ENCODE results near the gene C3orf33.

C3orf33 gene

GRCh38 chr3:155785662-155786295, 20.3 kb downstream of the C3orf33 start:
- DNase-seq = no peak

GRCh38 chr3:155782390-155782953, 23.6 kb downstream of the C3orf33 start:
- no peak for DNase-seq

GRCh38 chr3:155780291-155780690, 25.8 kb downstream of the C3orf33 start:
- DNase-seq = no peak

- no peak for DNase-seq
These were observed 27.6 kb downstream of the C3orf33 start for GRCh38 chr3:155778462-155778861.

- DNase-seq = peak; percentile 25
These were observed 33.3 kb downstream of the C3orf33 start for GRCh38 chr3:155772801-155773200.

- DNase-seq = no peak
These were observed 35.0 kb downstream of the C3orf33 start for GRCh38 chr3:155771126-155771525.

GRCh38 chr3:155766206-155766605, 39.9 kb downstream of the C3orf33 start:
- DNase-seq = peak; percentile 72

- no peak for DNase-seq
These were observed 42.1 kb downstream of the C3orf33 start for GRCh38 chr3:155763870-155764463.

GRCh38 chr3:155760653-155761052, 45.4 kb downstream of the C3orf33 start:
- no peak for DNase-seq

GRCh38 chr3:155757577-155757976, 48.5 kb downstream of the C3orf33 start:
- no peak for DNase-seq

- peak; percentile 61 for DNase-seq
These were observed 52.9 kb downstream of the C3orf33 start for GRCh38 chr3:155753038-155753639.

GRCh38 chr3:155748611-155749365, 57.3 kb downstream of the C3orf33 start:
- DNase-seq = no peak

GRCh38 chr3:155747946-155748290, 58.2 kb downstream of the C3orf33 start:
- no peak for DNase-seq

GRCh38 chr3:155747286-155747945, 58.7 kb downstream of the C3orf33 start:
- DNase-seq = no peak

- no peak for DNase-seq
These were observed 59.4 kb downstream of the C3orf33 start for GRCh38 chr3:155746703-155747102.

GRCh38 chr3:155745795-155746550, 60.1 kb downstream of the C3orf33 start:
- no peak for DNase-seq

GRCh38 chr3:155744626-155745324, 61.3 kb downstream of the C3orf33 start, which contains the start of gene PLCH1:
Gene PLCH1, minus strand, starts transcription at chr3:155745071. Its CDS starts 40,847 bp downstream, at chr3:155704224.
- DNase-seq = peak; percentile 31

- peak; percentile 63 for DNase-seq
These were observed 62.0 kb downstream of the C3orf33 start for GRCh38 chr3:155744010-155744625.

- DNase-seq = no peak
These were observed 62.5 kb downstream of the C3orf33 start for GRCh38 chr3:155743606-155744005.

- DNase-seq = no peak
These were observed 63.6 kb downstream of the C3orf33 start for GRCh38 chr3:155742349-155742965.

Measured in activated CD4-positive, alpha-beta T cell treated with anti-CD3 and anti-CD28 coated beads, Interleukin-10, Interleukin-2, amounts not matched to agents 100 ng/mL and 50 ng/mL, durations not matched to agents 16 hours and 8 hours (primary cell).